Neural crest cell (in vitro differentiated cells): ENCODE results near the gene GPHA2. TPM values are rescaled to one million over a fixed set of nuclear protein-coding genes. Genes with fewer than 3 reads are reported as not detected.

ENCODE experiments used
- DNase-seq: peaks from one replicate; pipeline ENCODE4 v3.0.0; 2021; ENCODE audit warnings: low read depth, mixed read lengths, low spot score
- H3K27ac Mint-ChIP-seq: one replicate; pipeline ENCODE4 v1.8.0; 2021; ENCODE audit warnings: mild to moderate bottlenecking, mixed read lengths; ENCODE audit not compliant: unreplicated experiment
- H3K27me3 Mint-ChIP-seq: 2 replicates; pipeline ENCODE4 v1.8.0; 2021; ENCODE audit warnings: low read depth, mild to moderate bottlenecking, mixed read lengths
- H3K36me3 Mint-ChIP-seq: 2 replicates; pipeline ENCODE4 v1.8.0; 2021; ENCODE audit warnings: low read depth, mild to moderate bottlenecking, mixed read lengths
- H3K4me1 Mint-ChIP-seq: 2 replicates; pipeline ENCODE4 v1.8.0; 2021; ENCODE audit warnings: mixed read lengths
- H3K4me3 Mint-ChIP-seq: one replicate; pipeline ENCODE4 v1.8.0; 2021; ENCODE audit warnings: mild to moderate bottlenecking, mixed read lengths
- H3K9me3 Mint-ChIP-seq: 2 replicates; pipeline ENCODE4 v1.8.0; 2021; ENCODE audit warnings: mixed read lengths
- total RNA-seq: library from RNA; stranded (reverse); gene quantifications from 2 replicates; pipeline ENCODE4 v1.2.1, GENCODE V29; 2021
- TF ChIP-seq, protein P1 (sequence below): fragments of 200-600 bp; sonication (generic); conservative IDR thresholded peaks from 2 replicates; pipeline ENCODE4 v1.5.0; 2021; ENCODE audit warnings: antibody characterized with exemption, mild to moderate bottlenecking

The GPHA2 gene
- total RNA-seq, 1 donor from 2014 or later: not detected

- Mint-ChIP-seq H3K27ac (no peak overlapping the region), H3K9me3 (no peaks in the 10 kb centered on the region), H3K4me1 (no peaks in the 10 kb centered on the region), H3K4me3 (no peak overlapping the region), H3K27me3 (no peaks in the 10 kb centered on the region), H3K36me3 (no peaks in the 10 kb centered on the region)
- TF ChIP-seq, protein P1, sequence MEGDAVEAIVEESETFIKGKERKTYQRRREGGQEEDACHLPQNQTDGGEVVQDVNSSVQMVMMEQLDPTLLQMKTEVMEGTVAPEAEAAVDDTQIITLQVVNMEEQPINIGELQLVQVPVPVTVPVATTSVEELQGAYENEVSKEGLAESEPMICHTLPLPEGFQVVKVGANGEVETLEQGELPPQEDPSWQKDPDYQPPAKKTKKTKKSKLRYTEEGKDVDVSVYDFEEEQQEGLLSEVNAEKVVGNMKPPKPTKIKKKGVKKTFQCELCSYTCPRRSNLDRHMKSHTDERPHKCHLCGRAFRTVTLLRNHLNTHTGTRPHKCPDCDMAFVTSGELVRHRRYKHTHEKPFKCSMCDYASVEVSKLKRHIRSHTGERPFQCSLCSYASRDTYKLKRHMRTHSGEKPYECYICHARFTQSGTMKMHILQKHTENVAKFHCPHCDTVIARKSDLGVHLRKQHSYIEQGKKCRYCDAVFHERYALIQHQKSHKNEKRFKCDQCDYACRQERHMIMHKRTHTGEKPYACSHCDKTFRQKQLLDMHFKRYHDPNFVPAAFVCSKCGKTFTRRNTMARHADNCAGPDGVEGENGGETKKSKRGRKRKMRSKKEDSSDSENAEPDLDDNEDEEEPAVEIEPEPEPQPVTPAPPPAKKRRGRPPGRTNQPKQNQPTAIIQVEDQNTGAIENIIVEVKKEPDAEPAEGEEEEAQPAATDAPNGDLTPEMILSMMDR: no peak
- no peak for DNase-seq
These were observed 25.1 kb downstream of the GPHA2 start for GRCh38 chr11:64910451-64911093.

DNA sequence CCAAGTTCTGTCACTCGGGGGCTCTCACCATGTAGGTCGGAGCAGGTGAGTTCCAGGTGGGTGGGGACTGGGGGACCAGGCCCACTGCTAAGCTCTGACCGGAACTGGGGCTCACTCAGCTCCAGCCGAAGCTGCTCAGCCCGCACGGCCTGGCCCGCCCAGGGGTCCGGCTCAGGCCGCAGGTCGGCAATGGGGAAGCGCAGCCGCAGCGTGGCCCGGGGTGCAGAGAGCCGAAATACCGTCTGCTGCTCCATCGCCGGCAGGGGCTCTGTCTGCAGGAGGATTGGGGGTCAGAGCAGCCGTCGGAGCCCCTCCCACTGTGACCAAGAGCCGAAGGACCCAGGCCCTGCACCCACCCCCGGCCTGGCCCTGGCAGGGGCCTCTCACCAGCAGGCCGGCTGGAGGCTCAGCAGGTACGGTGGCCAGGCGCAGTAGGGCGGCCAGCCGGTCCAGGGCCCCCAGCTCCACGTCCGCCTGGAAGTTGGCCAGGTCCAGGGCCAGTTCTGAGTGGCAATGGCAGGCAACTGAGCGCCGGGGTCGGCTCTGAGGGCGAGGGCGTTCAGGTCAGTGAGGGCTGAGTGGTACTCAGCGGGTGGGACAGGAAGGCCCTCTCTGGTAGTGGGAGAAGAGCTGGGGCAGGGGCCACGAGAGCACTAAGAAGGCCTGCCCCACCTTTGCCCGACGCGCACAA lies 25.9 kb downstream of the GPHA2 start:
- TF ChIP-seq, protein P1: no peak
- no peaks in the 10 kb centered on the region for H3K36me3 Mint-ChIP-seq
- H3K27me3 Mint-ChIP-seq: no peaks in the 10 kb centered on the region
- no peak overlapping the region for H3K27ac Mint-ChIP-seq
- H3K4me1 Mint-ChIP-seq: no peaks in the 10 kb centered on the region
- H3K4me3 Mint-ChIP-seq: no peak overlapping the region
- H3K9me3 Mint-ChIP-seq: no peaks in the 10 kb centered on the region
- DNase-seq: no peak

GRCh38 chr11:64908766-64909165 lies 26.9 kb downstream of the GPHA2 start:
- H3K36me3 Mint-ChIP-seq: no peaks in the 10 kb centered on the region
- H3K4me1 Mint-ChIP-seq: no peaks in the 10 kb centered on the region
- H3K27ac Mint-ChIP-seq: no peak overlapping the region
- H3K9me3 Mint-ChIP-seq: no peaks in the 10 kb centered on the region
- TF ChIP-seq, protein P1: no peak
- no peak for DNase-seq
- no peaks in the 10 kb centered on the region for H3K27me3 Mint-ChIP-seq
- no peak overlapping the region for H3K4me3 Mint-ChIP-seq

- Mint-ChIP-seq H3K27ac (no peak overlapping the region), H3K27me3 (no peaks in the 10 kb centered on the region), H3K4me1 (no peaks in the 10 kb centered on the region), H3K9me3 (no peaks in the 10 kb centered on the region), H3K36me3 (no peaks in the 10 kb centered on the region), H3K4me3 (no peak overlapping the region)
- DNase-seq: no peak
- TF ChIP-seq, protein P1: no peak
These were observed 29.4 kb downstream of the GPHA2 start for GRCh38 chr11:64906314-64906635.

DNA sequence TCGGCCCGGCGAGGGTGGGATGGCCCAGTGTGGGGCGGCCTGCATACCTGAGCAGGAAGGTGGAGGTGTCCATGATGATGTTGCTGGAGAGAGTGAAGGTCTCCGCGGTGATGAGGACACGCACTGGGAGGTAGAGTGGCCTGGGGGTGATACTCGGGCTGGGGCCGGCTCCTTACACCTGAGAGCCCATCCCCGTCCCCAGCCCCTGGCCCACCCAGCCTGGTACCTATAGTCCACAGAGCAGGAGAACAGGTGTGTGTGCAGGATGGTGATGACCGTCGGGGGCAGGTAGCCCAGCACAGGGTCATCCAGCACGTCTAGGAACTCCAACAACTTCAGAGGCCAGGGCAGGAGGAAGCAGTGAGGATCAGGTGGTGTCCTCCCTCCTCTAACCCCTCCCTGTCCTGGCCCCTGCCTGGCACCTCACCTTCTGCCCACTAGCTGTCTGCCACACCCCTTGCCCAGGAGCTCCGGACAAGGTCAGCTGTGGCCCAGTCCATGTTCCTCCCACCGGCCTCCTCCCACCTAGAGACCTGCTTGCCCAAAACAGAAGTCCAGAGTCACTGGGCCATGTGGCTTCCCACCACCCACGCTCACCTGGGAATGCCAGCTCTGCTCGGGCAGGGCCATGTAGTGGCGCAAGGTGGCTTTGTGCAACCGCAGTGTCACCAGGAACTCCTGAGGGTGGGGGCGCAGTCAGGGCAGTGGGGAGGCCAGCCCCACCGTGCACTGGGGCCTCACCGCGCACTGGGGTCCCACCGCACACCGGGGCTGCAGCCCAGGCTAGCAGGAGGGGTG lies 30.0 kb downstream of the GPHA2 start:
- Mint-ChIP-seq H3K27ac (no peak overlapping the region), H3K27me3 (no peaks in the 10 kb centered on the region), H3K9me3 (no peaks in the 10 kb centered on the region), H3K36me3 (no peaks in the 10 kb centered on the region), H3K4me1 (no peaks in the 10 kb centered on the region), H3K4me3 (no peak overlapping the region)
- TF ChIP-seq, protein P1: no peak
- no peak for DNase-seq
